Sigmoid colon (tissue), 7 donors: ENCODE measurements around the gene KAT7. TPM values are rescaled to one million over a fixed set of nuclear protein-coding genes. Genes with fewer than 3 reads are reported as not detected.
A peak's percentile ranks its signal among the peaks of the same experiment; 100 is the strongest.
"Not testable (repeated sequence)": the region's sequence is repeated elsewhere in the genome, so short reads cannot be mapped to it uniquely, and the experiment has no call there.

ENCODE experiments used
- DNase-seq: peaks from one replicate; pipeline ENCODE4 v3.0.0-alpha.2; 2019
- H3K27ac ChIP-seq, 4 donors: fragments of 200-600 bp; sonication (generic); one replicate each; pipeline ENCODE4 v1.5.1; 2016 to 2019; ENCODE audit warnings: mild to moderate bottlenecking in 1 of 4
- H3K27me3 ChIP-seq, 3 donors: fragments of 200-600 bp; sonication (generic); one replicate each; pipeline ENCODE4 v1.5.1; 2019; ENCODE audit warnings: mild to moderate bottlenecking in 1 of 3
- H3K36me3 ChIP-seq, 4 donors: fragments of 200-600 bp; sonication (generic); one replicate each; pipeline ENCODE4 v1.5.1; 2016 to 2019
- H3K4me1 ChIP-seq, 4 donors: fragments of 200-600 bp; sonication (generic); one replicate each; pipeline ENCODE4 v1.5.1; 2017 to 2019
- H3K4me3 ChIP-seq, 4 donors: fragments of 200-600 bp; sonication (generic); one replicate each; pipeline ENCODE4 v1.5.1; 2017 to 2019; ENCODE audit warnings: mild to moderate bottlenecking in 2 of 4, moderate library complexity in 1 of 4
- H3K9me3 ChIP-seq, 4 donors: fragments of 200-600 bp in 3 of 4; sonication (generic) in 3 of 4; one replicate each; pipeline versions ENCODE4 v1.5.1 to v1.6.1; 2013 to 2019
- EP300 ChIP-seq, 4 donors: sonication (generic); formaldehyde crosslinking; IDR thresholded peaks; one replicate each; pipeline ENCODE4 v1.6.1; 2017; ENCODE audit warnings: antibody characterized with exemption in 4 of 4
- POLR2A ChIP-seq, 2 donors: fragments of 450-650 bp; IDR thresholded peaks; one replicate each; pipeline ENCODE4 v1.6.1; 2016; ENCODE audit warnings: antibody characterized with exemption in 2 of 2, mild to moderate bottlenecking in 2 of 2, moderate library complexity in 2 of 2
- POLR2AphosphoS5 ChIP-seq, 4 donors: sonication (generic); formaldehyde crosslinking; IDR thresholded peaks; one replicate each; pipeline ENCODE4 v1.6.1; 2017; ENCODE audit warnings: antibody characterized with exemption in 4 of 4
- WGBS, 2 donors: extraction: QIAGEN DNeasy Blood & Tissue Kit; methylation state at CpG; one replicate each; pipeline ENCODE4 v1.1.7; 2013; 5-methylcytosine and 5-hydroxymethylcytosine counted together
- intact Hi-C: fragments of 100-400 bp; cut with DNase I; formaldehyde crosslinking; loops from one replicate; pipeline ENCODE4 v1.15.1; 2023
- polyA plus RNA-seq, 3 donors: library from polyadenylated mRNA; stranded (reverse); fragments of 200-250 nt; gene quantifications; one replicate each; pipeline ENCODE4 v1.2.3, GENCODE V29; 2013
- total RNA-seq, 4 donors: library from RNA; depleted of rRNA; stranded (reverse); fragments of >200 nt; gene quantifications; one replicate each; pipeline ENCODE4 v1.1.0, GENCODE V29; 2016
- TF ChIP-seq, protein P1 (sequence below), 4 experiments: fragments of 450-650 bp in 3 of 4; fragments of 200-600 bp in 1 of 4; IDR thresholded peaks; one replicate each; pipeline ENCODE4 v1.5.1; 2016 to 2019; ENCODE audit warnings: antibody characterized with exemption in 4 of 4, mild to moderate bottlenecking in 3 of 4, moderate library complexity in 2 of 4
- donor health status: healthy with polysubstance abuse.
- donor health status: Bipolar disorder and iron deficiency.
- donor health status: healthy.

The KAT7 gene
- total and polyA plus RNA-seq, 7 donors, result 6.2 to 34.9 (median 23.8) TPM

GRCh38 chr17:49755663-49756283 is 32.7 kb upstream of the KAT7 start:
- Histone ChIP-seq H3K27ac (no peak overlapping the region), H3K27me3 (no peaks in the 10 kb centered on the region), H3K36me3 (peaks cover 0 to 7% (median 0%) of the 10 kb centered on the region in 4 donors), H3K4me1 (peaks cover 0 to 45% (median 29%) of the 10 kb centered on the region in 4 donors), H3K4me3 (no peak overlapping the region), H3K9me3 (no peaks in the 10 kb centered on the region)
- 81 to 82% methylated on average over 4 of the region's 4 CpGs for WGBS, 2 donors
- no peak for TF ChIP-seq POLR2AphosphoS5 (IDR thresholded peaks at IDR 0.05)
- TF ChIP-seq POLR2A (IDR thresholded peaks at IDR 0.05), result no peak
- TF ChIP-seq EP300 (IDR thresholded peaks at IDR 0.05), result no peak
- DNase-seq, result no peak
- intact Hi-C loops, result no loop called here

DNA sequence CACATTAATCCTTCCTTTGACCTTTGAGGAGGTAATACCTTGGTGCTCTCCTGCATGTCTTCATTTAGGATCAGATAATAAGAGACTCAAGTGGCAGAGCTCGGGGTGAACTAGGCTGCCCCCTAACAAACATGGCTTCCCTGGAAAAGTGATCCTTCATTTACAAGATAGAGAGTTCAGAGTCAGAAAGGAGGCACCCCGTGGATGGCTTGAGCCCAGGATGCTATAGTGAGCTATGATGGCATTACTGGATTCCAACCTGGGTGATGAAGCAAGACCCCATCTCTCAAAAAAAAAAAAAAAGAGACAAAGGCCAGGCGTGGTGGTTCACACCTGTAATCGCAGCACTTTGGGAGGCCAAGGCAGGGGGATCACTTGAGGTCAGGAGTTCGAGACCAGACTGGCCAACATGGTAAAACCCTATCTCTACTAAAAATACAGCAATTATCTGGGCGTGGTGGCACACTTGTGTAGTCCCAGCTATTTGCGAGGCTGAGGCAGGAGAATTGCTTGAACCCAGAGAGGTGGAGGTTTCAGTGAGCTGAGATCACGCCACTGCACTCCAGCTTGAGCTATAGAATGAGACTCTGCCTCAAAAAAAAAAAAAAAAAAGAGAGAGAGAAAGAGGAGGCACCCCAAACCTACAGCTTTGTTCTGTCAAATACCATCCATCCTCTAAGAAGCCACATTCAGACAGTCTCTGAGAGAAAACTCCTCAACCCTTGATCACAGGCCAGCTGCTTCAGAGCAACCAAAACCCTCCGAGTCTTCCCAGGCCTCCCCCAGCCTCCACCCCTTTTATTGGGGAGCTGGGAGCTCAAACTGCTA is 31.9 kb upstream of the KAT7 start:
- intact Hi-C loops, result no loop called here
- Histone ChIP-seq H3K27me3 (no peaks in the 10 kb centered on the region), H3K36me3 (peaks cover 0 to 7% (median 0%) of the 10 kb centered on the region in 4 donors), H3K9me3 (no peaks in the 10 kb centered on the region), H3K4me3 (no peak overlapping the region), H3K4me1 (peaks cover 0 to 53% (median 37%) of the 10 kb centered on the region in 4 donors), H3K27ac (peak overlapping the region in 2 of 4 donors; percentile 6 to 32)
- no peak for TF ChIP-seq POLR2AphosphoS5 (IDR thresholded peaks at IDR 0.05)
- TF ChIP-seq, protein P1, sequence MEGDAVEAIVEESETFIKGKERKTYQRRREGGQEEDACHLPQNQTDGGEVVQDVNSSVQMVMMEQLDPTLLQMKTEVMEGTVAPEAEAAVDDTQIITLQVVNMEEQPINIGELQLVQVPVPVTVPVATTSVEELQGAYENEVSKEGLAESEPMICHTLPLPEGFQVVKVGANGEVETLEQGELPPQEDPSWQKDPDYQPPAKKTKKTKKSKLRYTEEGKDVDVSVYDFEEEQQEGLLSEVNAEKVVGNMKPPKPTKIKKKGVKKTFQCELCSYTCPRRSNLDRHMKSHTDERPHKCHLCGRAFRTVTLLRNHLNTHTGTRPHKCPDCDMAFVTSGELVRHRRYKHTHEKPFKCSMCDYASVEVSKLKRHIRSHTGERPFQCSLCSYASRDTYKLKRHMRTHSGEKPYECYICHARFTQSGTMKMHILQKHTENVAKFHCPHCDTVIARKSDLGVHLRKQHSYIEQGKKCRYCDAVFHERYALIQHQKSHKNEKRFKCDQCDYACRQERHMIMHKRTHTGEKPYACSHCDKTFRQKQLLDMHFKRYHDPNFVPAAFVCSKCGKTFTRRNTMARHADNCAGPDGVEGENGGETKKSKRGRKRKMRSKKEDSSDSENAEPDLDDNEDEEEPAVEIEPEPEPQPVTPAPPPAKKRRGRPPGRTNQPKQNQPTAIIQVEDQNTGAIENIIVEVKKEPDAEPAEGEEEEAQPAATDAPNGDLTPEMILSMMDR (IDR thresholded peaks at IDR 0.05), result no peak
- no peak for TF ChIP-seq EP300 (IDR thresholded peaks at IDR 0.05)
- TF ChIP-seq POLR2A (IDR thresholded peaks at IDR 0.05), result no peak
- WGBS, 2 donors, result 89 to 90% methylated on average over 9 of the region's 9 CpGs
- no peak for DNase-seq

GRCh38 chr17:49757151-49757777 is 31.2 kb upstream of the KAT7 start:
- Histone ChIP-seq H3K9me3 (no peaks in the 10 kb centered on the region), H3K27me3 (no peaks in the 10 kb centered on the region), H3K4me3 (no peak overlapping the region), H3K4me1 (peaks cover 0 to 55% (median 43%) of the 10 kb centered on the region in 4 donors), H3K36me3 (peaks cover 0 to 7% (median 0%) of the 10 kb centered on the region in 4 donors), H3K27ac (peak overlapping the region in 2 of 4 donors; percentile 6 to 32)
- WGBS, 2 donors, result 90 to 94% methylated on average over 6 of the region's 6 CpGs
- intact Hi-C loops, result no loop called here
- no peak for DNase-seq
- TF ChIP-seq EP300 (IDR thresholded peaks at IDR 0.05), result no peak
- no peak for TF ChIP-seq POLR2A (IDR thresholded peaks at IDR 0.05)
- no peak for TF ChIP-seq POLR2AphosphoS5 (IDR thresholded peaks at IDR 0.05)

DNA sequence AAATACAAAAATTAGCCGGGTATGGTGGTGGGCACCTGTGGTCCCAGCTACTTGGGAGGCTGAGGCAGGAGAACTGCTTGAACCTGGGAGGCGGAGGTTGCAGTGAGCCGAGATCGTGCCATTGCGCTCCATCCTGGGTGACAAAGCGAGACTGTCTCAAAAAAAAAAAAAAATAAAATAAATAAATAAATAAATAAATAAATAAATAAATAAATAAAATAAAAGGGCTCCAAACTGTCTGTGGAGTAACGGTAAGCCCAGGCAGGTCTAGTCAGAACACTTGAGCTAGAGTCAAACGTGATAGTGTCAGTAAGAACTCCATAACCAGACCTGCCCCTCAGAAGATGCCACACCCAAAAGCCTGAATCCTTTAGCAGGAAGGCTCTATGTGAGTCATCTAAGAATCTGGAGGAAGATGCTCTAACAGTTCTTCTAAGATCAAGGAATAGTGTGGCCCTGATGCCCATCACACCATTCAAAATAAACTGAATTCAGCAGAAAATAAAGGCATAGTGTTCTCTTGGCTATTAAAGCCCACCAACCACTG is 29.9 kb upstream of the KAT7 start:
- H3K27ac ChIP-seq, result peak overlapping the region in 3 of 4 donors; percentile 12 to 92 (median 91)
- DNase-seq, H3K27me3 ChIP-seq, H3K9me3 ChIP-seq, intact Hi-C loops, H3K4me3 ChIP-seq, H3K36me3 ChIP-seq: not testable (repeated sequence)
- H3K4me1 ChIP-seq, result peaks cover 0 to 66% (median 54%) of the 10 kb centered on the region in 4 donors
- WGBS, 2 donors, result 89 to 93% methylated on average over 8 of the region's 8 CpGs

DNA sequence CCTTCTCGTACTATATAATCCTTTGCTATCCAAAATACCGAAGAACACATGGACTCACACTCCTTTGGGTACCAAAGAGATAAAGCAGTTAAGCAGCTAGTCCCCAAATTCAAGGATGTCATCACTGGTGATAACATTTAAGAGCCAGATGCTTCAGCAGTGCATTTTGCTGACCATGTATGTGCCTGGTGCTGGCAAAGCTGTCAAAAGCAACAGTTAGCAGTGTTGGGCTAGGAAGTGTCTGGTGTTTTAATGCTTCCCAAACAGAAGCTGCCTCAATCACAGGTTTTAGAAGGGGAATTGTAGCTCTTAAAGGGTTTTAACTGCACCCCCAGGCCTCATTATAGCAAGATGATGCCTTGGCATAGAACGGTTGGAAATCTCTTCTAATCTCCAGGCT is 29.3 kb upstream of the KAT7 start:
- peaks cover 0 to 61% (median 50%) of the 10 kb centered on the region in 4 donors for H3K4me1 ChIP-seq
- peaks cover 0 to 7% (median 0%) of the 10 kb centered on the region in 4 donors for H3K36me3 ChIP-seq
- no peaks in the 10 kb centered on the region for H3K9me3 ChIP-seq
- H3K27me3 ChIP-seq, result no peaks in the 10 kb centered on the region
- 87 to 90% methylated on average over 3 of the region's 3 CpGs for WGBS, 2 donors
- intact Hi-C loops, result no loop called here
- DNase-seq, result no peak
- no peak overlapping the region for H3K4me3 ChIP-seq
- TF ChIP-seq POLR2AphosphoS5 (IDR thresholded peaks at IDR 0.05) (no peak), EP300 (IDR thresholded peaks at IDR 0.05) (no peak), POLR2A (IDR thresholded peaks at IDR 0.05) (no peak)
- TF ChIP-seq, protein P1 (IDR thresholded peaks at IDR 0.05), result no peak
- peak overlapping the region in 3 of 4 donors; percentile 12 to 92 (median 91) for H3K27ac ChIP-seq
